ENCODE data around the gene TM2D1.
"Not testable (repeated sequence)": the region's sequence is repeated elsewhere in the genome, so short reads cannot be mapped to it uniquely, and the experiment has no call there.

TM2D1 gene

GRCh38 chr1:61711969-61712368, 13.0 kb downstream of the TM2D1 start:
- DNase-seq, result no peak

GRCh38 chr1:61711257-61711656, 13.7 kb downstream of the TM2D1 start:
- DNase-seq, result not testable (repeated sequence)

DNA sequence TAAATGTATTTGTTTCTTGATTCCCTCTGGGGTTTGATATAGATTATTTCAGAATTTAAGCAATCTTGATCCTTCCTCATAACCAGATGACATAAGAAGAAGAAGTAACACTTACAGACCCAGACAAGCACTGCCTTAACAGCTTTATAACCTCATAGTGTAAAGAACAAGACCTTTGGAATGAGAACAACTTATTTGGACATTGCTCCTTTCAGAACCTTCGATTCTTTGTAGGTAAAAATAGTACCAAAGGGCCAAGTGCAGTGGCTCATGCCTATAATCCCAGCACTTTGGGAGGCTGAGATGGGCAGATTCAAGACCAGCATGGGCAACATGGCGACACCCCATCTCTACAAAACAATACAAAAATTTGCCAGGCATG, 15.0 kb downstream of the TM2D1 start:
- no peak for DNase-seq

- DNase-seq, result no peak
Observed at GRCh38 chr1:61708953-61709907, 15.7 kb downstream of the TM2D1 start.

DNA sequence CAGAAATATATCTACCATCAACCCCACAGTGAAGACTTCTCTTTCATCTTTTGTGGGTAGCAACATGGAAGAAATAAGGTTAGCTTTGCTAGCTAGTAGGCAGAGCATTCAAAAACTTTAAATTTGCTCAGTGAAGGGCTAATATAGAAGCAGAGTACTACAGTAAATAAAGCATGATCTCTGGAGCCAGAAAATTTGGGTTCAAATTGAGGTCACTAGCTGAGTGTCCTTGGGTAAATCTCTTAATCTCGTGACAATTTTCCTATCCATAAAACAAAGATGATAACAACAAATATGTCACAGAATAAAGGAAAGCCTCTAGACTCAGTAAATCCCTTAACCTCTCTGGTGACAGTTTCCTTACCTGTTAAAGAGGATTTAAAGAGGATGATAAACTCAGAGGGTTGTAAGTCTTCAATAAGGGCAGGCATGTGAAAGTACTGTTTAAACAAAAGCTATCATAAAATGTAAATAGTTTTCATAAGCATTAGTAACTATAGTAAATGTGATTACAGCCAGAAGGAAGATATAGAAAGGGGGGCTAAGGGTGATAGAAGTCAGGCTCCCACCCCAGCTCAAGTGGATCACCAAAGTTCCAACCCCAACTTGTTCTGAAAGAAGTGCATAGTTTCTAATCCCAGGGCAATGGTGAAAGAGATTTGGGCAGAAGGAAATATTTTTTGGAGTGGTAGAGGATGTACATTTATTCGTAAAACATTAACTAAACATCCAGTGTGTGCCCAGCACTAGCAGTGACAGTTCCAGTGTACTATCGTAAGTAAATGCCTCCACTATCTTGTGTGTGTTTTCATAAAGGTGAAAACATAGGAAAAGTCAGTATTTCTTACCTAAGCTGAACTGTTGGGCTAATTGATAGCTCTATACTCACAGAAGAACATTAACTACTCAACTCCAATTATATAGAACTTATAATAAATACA, 24.8 kb downstream of the TM2D1 start:
- no peak for DNase-seq

DNA sequence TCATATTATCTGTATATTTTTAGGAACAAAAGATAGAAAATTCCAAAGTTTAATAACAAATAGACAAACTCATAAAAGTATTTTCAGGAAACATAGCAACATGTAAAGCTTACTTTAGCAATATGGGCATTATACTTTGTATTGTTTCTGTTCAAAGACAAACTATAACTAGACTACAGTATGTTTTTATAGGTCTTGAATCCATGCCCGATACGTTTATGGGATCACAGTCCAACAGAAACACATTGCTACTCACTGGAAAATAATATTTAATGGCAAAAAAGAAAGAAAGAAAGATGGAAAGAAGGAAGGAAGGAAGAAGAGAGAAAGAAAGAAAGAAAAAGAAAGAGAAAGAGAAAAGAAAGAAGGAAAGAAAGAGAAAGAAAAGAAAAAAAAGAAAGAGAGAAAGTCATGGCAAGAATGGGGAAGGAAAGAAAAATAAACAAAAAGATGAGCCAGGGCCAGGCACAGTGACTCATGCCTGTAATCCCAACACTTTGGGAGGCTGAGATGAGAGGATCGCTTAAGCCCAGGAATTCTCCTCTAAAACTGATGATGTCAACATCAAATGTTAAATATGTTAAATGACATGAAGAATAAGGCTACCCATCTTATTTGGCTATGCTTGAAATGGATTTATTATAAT, 32.7 kb downstream of the TM2D1 start:
- DNase-seq, result no peak

- no peak for DNase-seq
Observed at GRCh38 chr1:61687901-61688300, 37.0 kb downstream of the TM2D1 start.

DNA sequence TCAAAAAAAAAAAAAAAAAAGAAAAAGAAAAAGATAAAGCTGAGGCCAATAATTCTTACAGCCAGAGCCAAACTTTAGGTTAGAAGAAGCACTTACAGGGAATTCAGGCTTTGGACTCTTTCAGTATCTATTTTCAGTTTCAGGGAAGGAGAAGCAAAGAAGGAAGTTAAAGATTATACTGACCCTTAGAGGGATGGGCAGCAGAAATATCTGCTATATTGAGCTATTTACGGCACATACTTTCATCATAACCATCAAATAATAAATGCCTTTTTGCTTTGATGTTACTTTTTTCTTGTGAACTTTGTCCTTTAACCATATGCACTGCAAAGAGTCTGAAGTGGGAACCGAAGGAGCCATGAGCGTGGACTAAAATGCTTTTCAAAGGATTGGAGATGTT, 42.0 kb downstream of the TM2D1 start:
- no peak for DNase-seq

DNA sequence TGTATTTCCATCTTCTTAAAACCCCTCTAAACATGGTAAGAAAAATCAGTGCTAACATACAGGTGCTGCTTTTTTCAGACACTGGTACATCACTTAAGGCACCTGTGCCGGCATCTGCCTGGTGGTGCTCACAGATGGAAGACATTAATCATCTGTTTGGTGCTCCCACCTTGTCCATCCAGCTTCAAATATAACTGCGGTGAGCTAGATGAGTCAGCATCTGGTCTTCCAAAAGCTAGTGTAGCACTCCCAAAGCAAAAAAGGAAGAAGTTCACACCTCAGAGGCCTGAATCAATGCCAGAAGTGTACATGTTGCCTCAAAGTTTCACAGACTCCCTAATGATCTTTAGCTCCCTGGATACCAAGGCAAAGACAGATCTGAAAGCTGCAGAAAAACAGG, 44.4 kb downstream of the TM2D1 start:
- no peak for DNase-seq

GRCh38 chr1:61676881-61677280, 48.1 kb downstream of the TM2D1 start:
- not testable (repeated sequence) for DNase-seq

DNA sequence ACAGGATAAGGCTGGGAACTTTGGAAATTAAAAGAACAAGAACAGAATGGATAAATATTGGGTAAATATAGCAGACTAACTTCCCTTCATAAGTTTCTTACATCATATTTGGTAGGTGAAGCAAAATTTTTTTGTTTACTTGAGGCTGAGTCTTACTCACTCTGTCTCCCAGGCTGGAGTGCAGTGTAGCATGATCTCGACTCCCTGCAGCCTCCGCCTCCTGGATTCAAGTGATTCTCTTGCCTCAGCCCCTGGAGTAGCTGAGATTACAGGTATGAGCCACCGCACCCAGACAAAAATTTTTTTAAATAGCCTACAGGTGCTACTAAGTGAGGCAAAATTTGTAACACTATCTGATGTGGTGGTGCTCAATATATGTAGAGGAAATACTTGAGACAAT, 50.7 kb downstream of the TM2D1 start:
- no peak for DNase-seq

- no peak for DNase-seq
Observed at GRCh38 chr1:61672376-61672775, 52.6 kb downstream of the TM2D1 start.

DNA sequence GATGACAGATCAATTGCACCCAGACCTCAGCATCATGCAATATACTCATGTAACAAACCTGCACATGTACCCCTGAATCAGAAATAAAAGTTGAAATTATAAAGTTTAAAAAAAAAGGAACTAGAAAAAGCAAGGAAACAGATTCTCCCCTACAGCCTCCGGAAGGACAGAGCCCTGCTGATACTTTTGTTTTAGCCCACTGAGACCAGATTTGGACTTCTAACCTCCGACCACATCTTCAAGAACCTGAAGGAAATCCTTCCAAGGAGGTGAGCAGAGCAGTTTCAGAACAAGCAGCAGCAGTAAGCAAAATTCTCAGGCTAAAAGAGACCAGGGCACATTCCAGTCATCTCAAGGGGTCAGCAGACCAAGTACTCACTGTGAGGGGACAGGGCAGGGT, 54.5 kb downstream of the TM2D1 start:
- no peak for DNase-seq

DNA sequence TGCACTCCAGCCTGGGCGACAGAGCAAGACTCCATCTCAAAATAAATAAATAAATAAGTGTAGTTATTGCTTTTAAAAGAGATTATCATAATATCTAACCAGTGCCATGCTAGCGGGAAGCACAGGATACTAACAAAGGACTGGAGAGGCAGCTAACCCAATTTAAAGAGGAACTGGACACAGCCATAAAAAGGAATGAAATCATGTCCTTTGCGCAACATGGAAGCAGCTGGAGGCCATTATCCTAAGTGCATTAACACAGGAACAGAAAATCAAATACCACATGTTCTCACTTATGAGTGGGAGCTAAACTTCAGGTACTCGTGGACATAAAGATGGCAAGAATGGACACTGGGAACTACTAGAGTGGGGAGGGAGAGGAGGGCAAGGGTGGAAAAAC, 54.9 kb downstream of the TM2D1 start:
- no peak for DNase-seq

DNA sequence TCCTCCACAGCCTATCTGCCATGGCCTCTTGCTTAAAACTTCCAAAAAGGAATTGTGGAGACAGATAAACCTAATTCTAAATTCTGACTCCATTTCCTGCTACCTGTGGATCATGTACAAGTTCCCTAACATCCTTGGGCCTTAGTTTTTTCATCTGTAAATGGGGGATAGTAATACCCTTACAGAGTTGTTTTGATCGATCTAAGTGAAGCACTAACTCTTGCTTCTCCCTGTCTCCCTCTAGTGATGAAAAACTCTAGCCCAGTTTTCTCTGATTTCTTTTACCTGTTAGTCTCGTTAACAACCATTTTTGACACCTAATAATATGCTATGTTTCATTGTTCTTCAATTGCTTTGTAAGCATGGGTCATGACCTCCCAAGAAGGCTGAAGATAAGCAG, 65.9 kb downstream of the TM2D1 start:
- no peak for DNase-seq

DNA sequence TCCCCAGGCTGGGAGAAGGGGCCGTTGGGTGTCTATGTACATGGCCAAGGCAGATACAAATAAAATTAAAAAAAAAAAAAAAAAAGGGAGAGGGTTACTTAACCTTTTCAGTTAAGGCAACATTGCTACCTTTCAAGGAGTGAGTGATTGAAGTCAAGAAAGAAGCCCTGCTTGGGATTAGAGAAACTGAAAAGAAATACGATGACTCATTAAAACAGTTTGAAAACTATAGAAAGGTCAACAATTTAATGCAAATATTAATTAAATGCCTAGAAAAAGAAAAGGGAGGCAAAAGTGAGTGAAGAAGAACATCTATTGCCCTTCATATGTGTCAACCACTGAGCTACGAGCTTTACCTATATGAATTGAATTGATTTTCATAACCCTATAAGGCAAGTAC, 69.5 kb downstream of the TM2D1 start:
- no peak for DNase-seq

DNA sequence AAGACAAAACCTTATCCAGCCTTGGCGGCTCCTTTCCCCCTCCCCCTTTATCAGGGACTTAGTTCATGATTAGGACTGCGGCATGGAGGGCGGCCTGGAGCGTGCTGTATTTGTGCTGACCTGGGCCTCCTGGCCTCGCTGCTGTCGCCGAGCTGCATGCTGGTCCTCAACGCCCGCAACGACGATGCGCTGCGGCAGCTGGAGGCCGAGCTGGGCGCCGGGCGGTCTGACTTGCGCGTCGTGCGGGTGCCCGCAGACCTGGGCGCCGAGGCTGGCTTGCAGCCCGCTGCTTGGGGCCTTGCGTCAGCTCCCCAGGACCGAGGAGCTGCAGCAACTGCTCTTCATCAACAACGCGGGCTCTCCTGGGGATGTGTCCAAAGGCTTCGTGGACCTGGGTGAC, 70.9 kb downstream of the TM2D1 start:
- DNase-seq, result no peak

DNA sequence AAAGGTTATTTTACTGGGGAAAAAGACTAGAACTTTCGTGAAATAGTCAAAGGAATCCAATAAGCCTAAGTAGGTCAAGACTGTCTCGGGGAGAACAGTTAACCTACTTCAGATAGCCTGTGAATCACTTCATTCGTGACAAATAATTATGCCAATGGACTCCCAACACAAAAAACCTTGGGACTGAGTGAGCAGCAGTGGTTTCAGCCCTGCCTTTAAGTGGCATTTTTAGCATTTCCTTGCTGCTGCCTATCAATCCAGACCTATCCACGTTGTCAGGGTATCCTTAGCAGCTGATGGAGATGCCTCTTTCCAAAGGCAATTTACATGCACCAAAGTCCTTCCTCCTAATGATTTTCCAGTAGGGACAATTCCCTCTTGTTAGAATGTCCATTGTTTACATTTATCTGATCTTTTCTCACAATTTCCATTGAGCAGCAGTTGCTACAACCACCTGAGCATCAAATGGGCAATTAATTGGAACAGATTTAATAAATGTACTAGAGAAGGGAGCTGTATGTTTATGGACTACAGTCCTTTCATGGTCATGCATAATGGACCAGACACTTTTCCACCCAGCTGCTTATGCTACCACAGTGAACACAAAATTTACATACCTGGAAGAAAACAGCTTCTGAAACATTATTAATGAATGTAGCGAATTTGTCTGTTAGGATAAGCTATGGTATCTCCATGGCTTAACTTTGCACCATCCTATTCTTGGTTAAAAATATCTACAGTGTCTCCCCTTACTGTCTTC, 75.8 kb downstream of the TM2D1 start:
- DNase-seq, result no peak

DNA sequence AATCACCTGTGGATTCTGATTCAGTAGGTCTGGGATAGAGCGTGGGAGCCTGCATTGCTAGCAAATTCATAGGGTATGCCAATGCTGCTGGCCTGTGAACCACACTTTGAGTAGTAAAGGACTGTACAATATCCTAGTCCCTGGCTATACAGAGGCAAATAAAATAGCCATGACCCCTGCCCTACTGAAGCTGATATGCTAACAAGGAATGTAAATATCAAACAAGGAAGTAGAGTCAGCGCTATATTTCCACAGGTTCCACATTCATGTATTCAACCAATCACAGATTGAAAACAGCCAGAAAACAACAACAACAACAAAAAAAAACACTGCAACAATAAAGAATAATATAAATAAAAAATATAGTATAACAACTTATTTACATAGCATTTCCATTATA, 77.8 kb downstream of the TM2D1 start:
- DNase-seq, result no peak

DNA sequence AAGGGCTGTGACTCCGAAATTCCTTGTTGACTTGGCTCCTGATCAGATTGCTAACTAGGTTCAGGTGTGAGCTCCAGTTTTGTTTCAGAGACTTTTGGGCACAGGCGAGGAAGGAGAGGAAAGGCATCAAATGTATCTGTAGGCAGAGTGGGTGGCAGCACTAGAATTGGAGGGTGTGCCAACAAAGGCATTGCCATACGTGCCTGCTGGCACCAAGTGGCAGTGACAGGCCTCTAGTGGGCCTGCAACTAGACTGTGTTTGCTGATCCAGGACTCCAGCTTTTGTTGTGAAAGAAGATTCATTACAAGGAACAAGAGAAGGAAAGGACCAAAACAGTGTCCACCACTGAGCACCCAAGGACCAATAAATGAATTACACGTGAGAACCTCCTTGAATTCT, 79.5 kb downstream of the TM2D1 start:
- no peak for DNase-seq

DNA sequence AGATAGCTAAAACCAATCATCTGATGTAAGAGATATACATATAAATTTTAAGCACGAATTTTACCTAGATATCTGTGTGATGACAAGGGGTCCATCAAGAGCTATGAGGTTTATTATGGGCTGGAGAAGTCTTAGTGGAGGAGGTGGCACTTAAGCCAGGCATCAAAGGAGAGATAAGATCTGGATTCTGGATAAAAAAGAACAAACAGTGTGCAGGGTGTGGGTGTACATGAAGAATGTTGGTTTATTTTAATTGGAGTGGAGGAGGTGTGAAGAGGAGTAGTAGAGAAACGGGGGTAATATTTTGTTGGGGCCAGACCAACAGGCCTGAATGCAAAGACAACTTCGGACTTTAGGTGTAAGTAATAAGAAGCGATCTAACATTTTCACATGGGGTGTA, 80.6 kb downstream of the TM2D1 start:
- no peak for DNase-seq

- no peak for DNase-seq
Observed at GRCh38 chr1:61642475-61643232, 82.3 kb downstream of the TM2D1 start.

Data from CD4-positive, alpha-beta T cell treated with Interleukin-6 for 4 hours (primary cell).